Measurements from ENCODE around the gene DNAH8.
A peak's percentile ranks its signal among the peaks of the same experiment; 100 is the strongest.
"Not testable (repeated sequence)": the region's sequence is repeated elsewhere in the genome, so short reads cannot be mapped to it uniquely, and the experiment has no call there.

DNAH8 gene

GRCh38 chr6:38750968-38751615, 36.0 kb downstream of the DNAH8 start:
- DNase-seq (ENCODE audit: low read depth in 2 of 2): peak in 1 of 2 donors; percentile 2

GRCh38 chr6:38753707-38754106, 38.6 kb downstream of the DNAH8 start:
- no peak for DNase-seq (ENCODE audit: low read depth in 2 of 2)

GRCh38 chr6:38755207-38755606, 40.1 kb downstream of the DNAH8 start:
- no peak for DNase-seq (ENCODE audit: low read depth in 2 of 2)

- no peak for DNase-seq (ENCODE audit: low read depth in 2 of 2)
Measured at GRCh38 chr6:38755874-38756273, 40.8 kb downstream of the DNAH8 start.

- no peak for DNase-seq (ENCODE audit: low read depth in 2 of 2)
Measured at GRCh38 chr6:38760097-38760496, 45.0 kb downstream of the DNAH8 start.

GRCh38 chr6:38762848-38763247, 47.7 kb downstream of the DNAH8 start:
- DNase-seq (ENCODE audit: low read depth in 2 of 2): no peak

- DNase-seq (ENCODE audit: low read depth in 2 of 2): no peak
Measured at GRCh38 chr6:38767560-38767959, 52.4 kb downstream of the DNAH8 start.

GRCh38 chr6:38773338-38773737, 58.2 kb downstream of the DNAH8 start:
- no peak for DNase-seq (ENCODE audit: low read depth in 2 of 2)

- DNase-seq (ENCODE audit: low read depth in 2 of 2): no peak
Measured at GRCh38 chr6:38774929-38775707, 60.0 kb downstream of the DNAH8 start.

GRCh38 chr6:38775870-38776269, 60.8 kb downstream of the DNAH8 start:
- DNase-seq (ENCODE audit: low read depth in 2 of 2): no peak

- no peak for DNase-seq (ENCODE audit: low read depth in 2 of 2)
Measured at GRCh38 chr6:38776515-38776914, 61.4 kb downstream of the DNAH8 start.

GRCh38 chr6:38779310-38780062, 64.4 kb downstream of the DNAH8 start:
- DNase-seq (ENCODE audit: low read depth in 2 of 2): no peak

- DNase-seq (ENCODE audit: low read depth in 2 of 2): no peak
Measured at GRCh38 chr6:38782616-38783015, 67.5 kb downstream of the DNAH8 start.

GRCh38 chr6:38783443-38784228, 68.5 kb downstream of the DNAH8 start:
- DNase-seq (ENCODE audit: low read depth in 2 of 2): no peak

GRCh38 chr6:38784506-38785235, 69.6 kb downstream of the DNAH8 start:
- DNase-seq (ENCODE audit: low read depth in 2 of 2): no peak

- no peak for DNase-seq (ENCODE audit: low read depth in 2 of 2)
Measured at GRCh38 chr6:38786486-38786885, 71.4 kb downstream of the DNAH8 start.

GRCh38 chr6:38789256-38789655, 74.1 kb downstream of the DNAH8 start:
- DNase-seq (ENCODE audit: low read depth in 2 of 2): no peak

GRCh38 chr6:38792356-38792755, 77.2 kb downstream of the DNAH8 start:
- no peak for DNase-seq (ENCODE audit: low read depth in 2 of 2)

- no peak for DNase-seq (ENCODE audit: low read depth in 2 of 2)
Measured at GRCh38 chr6:38794682-38795081, 79.6 kb downstream of the DNAH8 start.

- DNase-seq (ENCODE audit: low read depth in 2 of 2): no peak
Measured at GRCh38 chr6:38796006-38796405, 80.9 kb downstream of the DNAH8 start.

GRCh38 chr6:38796437-38796836, 81.3 kb downstream of the DNAH8 start:
- DNase-seq (ENCODE audit: low read depth in 2 of 2): not testable (repeated sequence)

All from stimulated activated CD8-positive, alpha-beta memory T cell treated with anti-CD3 and anti-CD28 coated beads, Interleukin-2, amount 100 ng/mL, for 48 hours (primary cell).